HL-60 (cell line): ENCODE results near the gene PSENEN.

Experiments used
- DNase-seq, 2 experiments: peaks; one replicate each; pipeline ENCODE4 v3.0.0-alpha.2; 2010 to 2020; ENCODE audit warnings: low read depth in 1 of 2, low spot score in 1 of 2
- H3K27ac ChIP-seq: fragments of 250-450 bp; sonication (Bioruptor Pico); replicated peaks from 2 replicates; pipeline ENCODE4 v1.5.1; 2020; ENCODE audit warnings: mild to moderate bottlenecking, moderate library complexity
- H3K27me3 ChIP-seq: fragments of 250-450 bp; sonication (Bioruptor Pico); 2 replicates; pipeline ENCODE4 v1.5.1; 2021; ENCODE audit warnings: mild to moderate bottlenecking, moderate library complexity; ENCODE audit not compliant: insufficient read depth, poor library complexity, severe bottlenecking
- H3K4me3 ChIP-seq: replicated peaks from 2 replicates; pipeline ENCODE4 v1.5.1; 2011; ENCODE audit warnings: mild to moderate bottlenecking, control low read depth, low read length; ENCODE audit not compliant: insufficient read depth
- CTCF ChIP-seq: IDR thresholded peaks from one replicate; pipeline ENCODE4 v1.5.1; 2011; ENCODE audit warnings: low read length, control low read depth, inconsistent platforms; ENCODE audit not compliant: insufficient read depth
- GABPA ChIP-seq: IDR thresholded peaks from 2 replicates; pipeline ENCODE4 v1.6.1; 2012; ENCODE audit warnings: low read depth
- POLR2AphosphoS5 ChIP-seq: IDR thresholded peaks from 2 replicates; pipeline ENCODE4 v1.6.1; 2012; ENCODE audit warnings: low read depth
- REST ChIP-seq: IDR thresholded peaks from 2 replicates; pipeline ENCODE4 v1.6.1; 2012; ENCODE audit warnings: low read depth; ENCODE audit not compliant: insufficient replicate concordance
- SPI1 ChIP-seq: IDR thresholded peaks from 2 replicates; pipeline ENCODE4 v1.6.1; 2012; ENCODE audit warnings: low read depth, mild to moderate bottlenecking, borderline replicate concordance

The PSENEN gene

GRCh38 chr19:35750167-35750566 lies 4.7 kb downstream of the PSENEN start:
- no peak overlapping the region for H3K4me3 ChIP-seq

GRCh38 chr19:35751839-35752745 lies 6.6 kb downstream of the PSENEN start:
- DNase-seq = no peak
- TF ChIP-seq REST (no peak), SPI1 (no peak), CTCF (no peak), GABPA (no peak), POLR2AphosphoS5 (no peak)
- Histone ChIP-seq H3K4me3 (no peak overlapping the region), H3K27ac (no peak overlapping the region), H3K27me3 (no peaks in the 10 kb centered on the region)

More at GRCh38 chr19:35750167-35750566, 4.7 kb downstream of the PSENEN start:
- H3K27ac ChIP-seq = no peak overlapping the region
- H3K27me3 ChIP-seq = no peaks in the 10 kb centered on the region
- no peak for DNase-seq
- TF ChIP-seq GABPA = no peak
- TF ChIP-seq SPI1 = no peak
- no peak for TF ChIP-seq POLR2AphosphoS5
- TF ChIP-seq REST = no peak
- TF ChIP-seq CTCF = no peak

GRCh38 chr19:35752746-35753350 lies 7.4 kb downstream of the PSENEN start:
- H3K27ac ChIP-seq = no peak overlapping the region
- no peaks in the 10 kb centered on the region for H3K27me3 ChIP-seq
- no peak for DNase-seq
- no peak overlapping the region for H3K4me3 ChIP-seq
- no peak for TF ChIP-seq GABPA
- no peak for TF ChIP-seq REST
- TF ChIP-seq SPI1 = no peak
- TF ChIP-seq POLR2AphosphoS5 = no peak
